HFF-Myc (cell line): ENCODE data around the gene CXCL12.
A peak's percentile ranks its signal among the peaks of the same experiment; 100 is the strongest.

ENCODE experiments used
- DNase-seq: peaks from one replicate; pipeline ENCODE4 v3.0.0-alpha.2; 2011; ENCODE audit warnings: low read depth; ENCODE audit errors: extremely low read depth
- H3K4me3 ChIP-seq: replicated peaks from 2 replicates; pipeline ENCODE4 v1.5.1; 2011; ENCODE audit warnings: low read depth, mild to moderate bottlenecking, control low read depth, low read length
- CTCF ChIP-seq: IDR thresholded peaks from 2 replicates; pipeline ENCODE4 v1.5.1; 2012; ENCODE audit warnings: mild to moderate bottlenecking, low read depth, low read length, control low read depth; ENCODE audit errors: missing control alignments

Gene CXCL12

GRCh38 chr10:44386546-44387052, 1.7 kb upstream of the CXCL12 start:
- DNase-seq = no peak
- H3K4me3 ChIP-seq = no peak overlapping the region
- peak; percentile 91 for TF ChIP-seq CTCF

- TF ChIP-seq CTCF = no peak
- no peak for DNase-seq
- no peak overlapping the region for H3K4me3 ChIP-seq
Measured at GRCh38 chr10:44385696-44386441, 972 bp upstream of the CXCL12 start.

- H3K4me3 ChIP-seq = peak overlapping the region; percentile 54
- no peak for DNase-seq
- no peak for TF ChIP-seq CTCF
Measured at GRCh38 chr10:44384601-44385025, 284 bp downstream of the CXCL12 start.

GRCh38 chr10:44383749-44384600, 922 bp downstream of the CXCL12 start:
- peak overlapping the region; percentile 54 for H3K4me3 ChIP-seq
- TF ChIP-seq CTCF = no peak
- no peak for DNase-seq

GRCh38 chr10:44382981-44383748, 1.7 kb downstream of the CXCL12 start:
- H3K4me3 ChIP-seq = peak overlapping the region; percentile 54
- TF ChIP-seq CTCF = no peak
- DNase-seq = no peak

- no peak for DNase-seq
- peak overlapping the region; percentile 54; the same call in 1 of the 2 replicates for H3K4me3 ChIP-seq
- TF ChIP-seq CTCF = no peak
Measured at GRCh38 chr10:44382131-44382858, 2.6 kb downstream of the CXCL12 start.
